GM12872 (cell line): Measurements from ENCODE around the gene MVB12A.
A peak's percentile ranks its signal among the peaks of the same experiment; 100 is the strongest.

Source experiments
- CTCF ChIP-seq: IDR thresholded peaks from 3 replicates; pipeline ENCODE4 v1.5.1; 2011; ENCODE audit warnings: low read depth, mild to moderate bottlenecking, low read length, moderate library complexity; ENCODE audit not compliant: insufficient read depth

MVB12A gene

DNA sequence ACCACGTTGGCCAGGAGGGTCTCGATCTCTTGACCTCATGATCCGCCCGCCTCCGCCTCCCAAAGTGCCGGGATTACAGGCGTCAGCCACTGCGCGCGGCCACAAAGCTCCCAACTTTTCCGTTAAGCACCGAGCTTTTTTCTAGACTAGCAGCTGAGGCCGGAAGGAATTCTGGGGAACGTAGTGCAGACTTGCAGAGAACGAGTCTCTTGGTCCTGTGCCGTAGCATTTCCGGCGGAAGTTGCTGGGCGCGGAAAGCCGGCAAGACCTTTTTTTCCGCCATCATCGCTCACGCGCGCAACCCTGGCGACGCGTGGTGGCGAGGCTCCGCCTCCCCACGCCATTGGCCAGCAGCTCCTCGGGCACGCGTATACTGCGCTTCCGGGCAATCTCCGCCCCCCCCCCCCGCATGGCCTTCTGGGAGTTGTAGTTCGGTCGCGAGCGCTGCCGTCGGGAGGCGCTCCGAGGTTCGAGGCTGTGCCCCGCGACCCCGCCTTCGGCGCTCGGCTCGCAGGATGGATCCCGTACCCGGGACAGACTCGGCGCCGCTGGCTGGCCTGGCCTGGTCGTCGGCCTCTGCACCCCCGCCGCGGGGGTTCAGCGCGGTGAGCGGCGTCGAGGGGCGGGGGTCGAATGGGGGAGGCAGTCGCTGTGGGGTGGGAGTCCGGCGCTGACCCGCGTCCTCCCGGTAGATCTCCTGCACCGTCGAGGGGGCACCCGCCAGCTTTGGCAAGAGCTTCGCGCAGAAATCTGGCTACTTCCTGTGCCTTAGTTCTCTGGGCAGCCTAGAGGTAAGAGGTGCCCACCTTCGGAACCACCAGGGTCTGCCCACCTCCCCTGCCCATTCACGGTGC, at the start of gene MVB12A:
TSS of gene MVB12A (plus strand) at position 427 of the 854 bp plus-strand sequence. CDS start at position 516, 89 bp downstream.
- TF ChIP-seq CTCF = no peak

GRCh38 chr19:17376935-17377600, 42.8 kb upstream of the MVB12A start, which contains the start of gene PLVAP:
Gene PLVAP (minus strand): TSS chr19:17377342. CDS start chr19:17377288, 54 bp downstream.
- TF ChIP-seq CTCF = no peak

DNA sequence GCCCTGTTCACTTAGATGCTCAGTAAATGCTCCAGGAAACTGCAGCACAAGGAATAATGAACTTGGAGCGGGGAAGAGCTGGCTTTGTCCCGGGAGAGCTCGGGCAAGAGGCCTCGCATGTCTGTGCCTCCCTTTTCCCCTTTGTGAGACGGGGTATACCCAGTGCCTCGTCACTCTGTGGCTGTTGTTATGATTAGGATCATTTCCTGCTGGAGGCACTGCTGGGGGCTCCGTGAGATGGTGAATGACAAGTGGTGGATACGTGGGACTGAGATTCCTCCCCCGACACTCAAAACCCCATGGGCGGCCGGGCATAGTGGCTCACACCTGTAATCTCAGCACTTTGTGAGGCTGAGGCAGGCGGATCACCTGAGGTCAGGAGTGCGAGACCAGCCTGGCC, 41.6 kb upstream of the MVB12A start:
- no peak for TF ChIP-seq CTCF

DNA sequence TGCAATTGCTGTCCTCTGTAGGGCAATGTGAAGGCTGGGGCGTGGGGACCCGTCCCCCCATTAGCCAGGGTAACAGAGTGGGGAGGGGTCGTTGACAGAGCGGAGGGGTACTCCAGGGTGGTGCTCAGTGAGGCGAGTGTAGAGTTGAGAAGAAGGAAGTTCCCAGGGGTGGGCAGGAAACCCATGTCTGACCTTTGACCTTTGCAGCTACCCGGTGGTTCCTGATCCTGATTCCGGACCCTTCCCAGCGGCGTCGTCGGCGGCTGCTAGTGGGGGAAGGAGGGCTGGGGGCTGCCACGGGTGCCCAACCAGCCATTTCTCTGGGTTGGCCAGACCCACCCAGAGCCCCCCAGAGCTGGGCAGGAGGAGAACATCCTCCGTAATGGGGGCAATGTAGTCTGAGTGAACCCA, 40.6 kb upstream of the MVB12A start:
- no peak for TF ChIP-seq CTCF

GRCh38 chr19:17380426-17381138, 39.3 kb upstream of the MVB12A start:
- TF ChIP-seq CTCF = no peak

DNA sequence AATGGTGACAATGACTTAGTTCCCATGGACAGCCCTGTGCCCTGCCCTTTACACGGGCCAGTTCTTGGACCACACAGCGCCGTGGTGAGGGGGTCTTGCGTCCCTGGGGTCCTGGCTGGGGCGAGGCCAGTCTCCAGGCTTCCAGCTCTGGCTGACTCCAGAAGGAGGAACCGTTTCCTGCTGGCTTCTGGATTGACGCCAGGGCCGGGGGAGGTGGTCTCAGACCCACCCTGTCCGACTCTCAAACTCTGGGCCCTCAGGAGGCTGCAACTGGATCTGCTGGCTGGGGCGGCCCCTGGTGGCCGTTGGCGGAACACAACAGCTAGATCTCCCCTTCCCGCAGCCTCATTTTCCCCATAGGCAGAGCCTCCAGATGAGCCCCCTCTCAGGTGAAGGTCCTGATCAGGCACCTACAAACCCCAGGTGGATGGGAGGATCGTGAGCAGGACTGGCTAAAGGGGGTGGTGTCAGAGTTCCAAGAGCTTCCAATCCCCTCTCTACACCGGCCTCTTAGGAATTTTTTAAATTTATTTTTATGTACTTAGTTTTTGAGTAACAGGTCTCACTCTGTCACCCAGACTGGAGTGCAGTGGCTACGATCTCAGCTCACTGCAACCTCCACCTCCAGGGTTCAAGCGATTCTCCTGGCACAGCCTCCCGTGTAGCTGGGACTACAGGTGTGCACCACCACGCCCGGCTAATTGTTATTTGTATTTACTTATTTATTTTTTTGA, 33.8 kb upstream of the MVB12A start:
- TF ChIP-seq CTCF = peak; percentile 99
